HepG2 (cell line): ENCODE results near the gene EXPH5. TPM values are rescaled to one million over a fixed set of nuclear protein-coding genes. Genes with fewer than 3 reads are reported as not detected.

Experiments used
- ATF2 ChIP-seq: sonication (generic); formaldehyde crosslinking; IDR thresholded peaks from 2 replicates; pipeline ENCODE4 v1.4.0; 2020; ENCODE audit warnings: missing genetic modification reagents
- CEBPB ChIP-seq: IDR thresholded peaks from 2 replicates; pipeline ENCODE4 v1.6.1; 2011; ENCODE audit warnings: low read depth, low read length, improper control_type of control experiment, borderline replicate concordance
- DBP ChIP-seq: sonication (generic); formaldehyde crosslinking; IDR thresholded peaks from 2 replicates; pipeline ENCODE4 v1.4.0; 2020; ENCODE audit warnings: missing genetic modification reagents; ENCODE audit errors: not compliant biosample characterization
- GZF1 ChIP-seq: sonication (generic); formaldehyde crosslinking; IDR thresholded peaks from 2 replicates; pipeline ENCODE4 v1.5.1; 2020; ENCODE audit warnings: mild to moderate bottlenecking, missing genetic modification reagents
- HNF1B ChIP-seq: sonication (generic); formaldehyde crosslinking; IDR thresholded peaks from 2 replicates; pipeline ENCODE4 v1.5.1; 2020; ENCODE audit warnings: mild to moderate bottlenecking, moderate library complexity, missing genetic modification reagents
- KDM4B ChIP-seq: sonication (generic); formaldehyde crosslinking; IDR thresholded peaks from 2 replicates; pipeline ENCODE4 v1.4.0; 2020; ENCODE audit warnings: missing genetic modification reagents
- MLXIP ChIP-seq: sonication (generic); formaldehyde crosslinking; IDR thresholded peaks from 2 replicates; pipeline ENCODE4 v1.9.0; 2021; ENCODE audit warnings: missing genetic modification reagents, borderline replicate concordance
- NCOA1 ChIP-seq: sonication (generic); formaldehyde crosslinking; IDR thresholded peaks from 2 replicates; pipeline ENCODE4 v1.9.0; 2021; ENCODE audit warnings: missing genetic modification reagents
- PHB2 ChIP-seq: fragments of 450-650 bp; IDR thresholded peaks from 2 replicates; pipeline ENCODE4 v1.6.1; 2018; ENCODE audit not compliant: partially characterized antibody
- PPARG ChIP-seq: conservative IDR thresholded peaks from 2 replicates; pipeline ENCODE4 v1.6.1; 2016; ENCODE audit warnings: missing biosample characterization, missing genetic modification reagents
- REXO4 ChIP-seq: sonication (generic); formaldehyde crosslinking; IDR thresholded peaks from 2 replicates; pipeline ENCODE4 v1.8.0; 2022; ENCODE audit warnings: missing genetic modification reagents, mild to moderate bottlenecking, borderline replicate concordance
- RNF2 ChIP-seq: fragments of 450-650 bp; conservative IDR thresholded peaks from 2 replicates; pipeline ENCODE4 v1.6.1; 2016; ENCODE audit warnings: low read depth
- SMAD1 ChIP-seq: sonication (generic); formaldehyde crosslinking; IDR thresholded peaks from 2 replicates; pipeline ENCODE4 v1.4.0; 2020; ENCODE audit warnings: missing genetic modification reagents, low read depth, mild to moderate bottlenecking, borderline replicate concordance
- ZNF34 ChIP-seq: sonication (generic); formaldehyde crosslinking; IDR thresholded peaks from 2 replicates; pipeline ENCODE4 v1.4.0; 2020; ENCODE audit warnings: mild to moderate bottlenecking, missing genetic modification reagents, borderline replicate concordance
- ZNF446 ChIP-seq: sonication (generic); formaldehyde crosslinking; IDR thresholded peaks from 2 replicates; pipeline ENCODE4 v1.5.0; 2020; ENCODE audit warnings: mild to moderate bottlenecking, missing genetic modification reagents
- ZNF558 ChIP-seq: sonication (generic); formaldehyde crosslinking; IDR thresholded peaks from 2 replicates; pipeline ENCODE4 v1.9.0; 2022; ENCODE audit warnings: mild to moderate bottlenecking, missing genetic modification reagents, borderline replicate concordance
- ZNF577 ChIP-seq: sonication (generic); formaldehyde crosslinking; IDR thresholded peaks from 2 replicates; pipeline ENCODE4 v1.4.0; 2020; ENCODE audit warnings: mild to moderate bottlenecking, low read depth, missing genetic modification reagents, borderline replicate concordance
- ZNF703 ChIP-seq: sonication (generic); formaldehyde crosslinking; IDR thresholded peaks from 2 replicates; pipeline ENCODE4 v1.5.1; 2020; ENCODE audit warnings: missing genetic modification reagents, mild to moderate bottlenecking, moderate library complexity, borderline replicate concordance
- polyA plus RNA-seq, 8 experiments: library from polyadenylated mRNA; depleted of rRNA in 3 of 8; stranded (reverse) in 7 of 8; unstranded in 1 of 8; fragments of >200 nt; fragmentation: Illumina TruSeq in 4 of 8; extraction: Trizol in 4 of 8; gene quantifications; 2 replicates each; pipeline versions ENCODE4 v1.2.1 to v1.2.3, GENCODE V29; 2011 to 2016; ENCODE audit warnings: low read depth in 4 of 8, missing spikeins in 1 of 8, mixed read lengths in 1 of 8; ENCODE audit not compliant: insufficient read depth in 1 of 8
- total RNA-seq, 5 experiments: library from RNA; depleted of rRNA; stranded (reverse); fragments of >200 nt; fragmentation: Illumina TruSeq; extraction: Trizol; gene quantifications; 2 replicates each; pipeline ENCODE4 v1.2.3, GENCODE V29; 2016; ENCODE audit warnings: low read depth in 1 of 5

The EXPH5 gene
- total and polyA plus RNA-seq, 2 of the 13 experiments (the other 11 are each of a cell fraction or from before 2014, with no cell fraction given) = under 0.01 to 0.02 TPM

DNA sequence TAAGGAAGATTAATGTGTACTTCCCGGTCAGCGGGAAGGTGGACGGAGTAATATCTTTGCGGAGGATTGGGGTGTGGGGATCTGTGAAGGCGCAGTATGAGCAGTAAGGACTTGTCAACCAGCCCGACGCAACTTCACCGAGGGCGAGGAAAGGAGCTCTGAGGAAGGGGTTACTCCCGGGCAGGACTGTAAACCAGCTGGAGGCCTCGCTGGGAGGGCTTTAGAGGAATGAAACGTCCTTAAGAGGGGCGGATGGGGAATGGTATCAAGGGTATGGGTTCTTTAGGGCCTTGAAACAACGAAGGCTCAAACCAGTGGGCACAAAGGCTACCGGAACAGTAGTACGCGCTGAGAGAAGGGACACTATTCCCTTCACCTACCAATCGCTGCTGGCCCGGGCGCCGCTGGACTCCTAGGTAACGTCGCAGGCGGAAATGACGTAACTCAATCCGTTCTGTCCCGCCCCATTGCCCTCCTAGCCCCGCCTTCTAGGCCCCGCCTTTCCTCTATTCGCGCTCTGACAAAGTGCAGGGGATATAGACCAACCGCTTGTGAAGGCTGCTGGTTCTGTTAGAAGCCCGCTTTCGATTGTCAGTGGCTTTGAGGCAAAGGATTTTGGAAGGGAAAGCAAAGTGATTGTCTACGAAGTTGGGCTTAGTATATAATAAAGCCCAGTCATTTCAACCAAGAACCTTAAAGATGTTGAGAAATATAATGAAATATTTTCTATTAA, 126.3 kb downstream of the EXPH5 start, which contains the start of gene C11orf65 (continued):
- TF ChIP-seq DBP (CRISPR knock-in tag) (no peak), REXO4 (CRISPR knock-in tag) (no peak), PPARG (no peak), ATF2 (CRISPR knock-in tag) (peak; percentile 85; the same call in 1 of the 2 replicates), MLXIP (CRISPR knock-in tag) (no peak), NCOA1 (CRISPR knock-in tag) (no peak), PHB2 (no peak), GZF1 (CRISPR knock-in tag) (no peak), ZNF34 (no peak), CEBPB (peak; percentile 76), ZNF446 (no peak), ZNF703 (CRISPR knock-in tag) (no peak), HNF1B (no peak; the same call in 1 of the 2 replicates), SMAD1 (CRISPR knock-in tag) (no peak; the same call in 1 of the 2 replicates), ZNF577 (CRISPR knock-in tag) (no peak), ZNF558 (CRISPR knock-in tag) (no peak), KDM4B (CRISPR knock-in tag) (no peak), RNF2 (0 out of 2 replicates have a peak, but pooled peaks have one; percentile 50)
